HepG2 (cell line): ENCODE results near the gene PPP2R2C. TPM values are rescaled to one million over a fixed set of nuclear protein-coding genes. Genes with fewer than 3 reads are reported as not detected.

Source experiments
- ATAC-seq: fragments of 200-7000 bp; cut with Tn5 transposase; 3 replicates; pipeline ENCODE4 v1.9.1; 2020; ENCODE audit warnings: mild to moderate bottlenecking, moderate library complexity
- BruUV-seq: library from RNA; stranded (reverse); fragments of 400-500 nt; replicated peaks from 2 replicates; lab custom pipeline; 2021; lab: Mats Ljungman, UMichigan
- CTCF ChIA-PET: fragments of 300-600 bp; formaldehyde crosslinking; extraction: SDS; loops from one replicate; lab custom pipeline; 2021; ENCODE audit warnings: low total read pairs, inconsistent platforms, low intra/inter-chr PET ratio; lab: Yijun Ruan, JAX
- POLR2A ChIA-PET: fragments of 350-600 bp; sonication (Branson Sonifier 250); formaldehyde crosslinking; loops from one replicate; lab custom pipeline; 2020; ENCODE audit warnings: antibody characterized with exemption, inconsistent platforms; lab: Yijun Ruan, JAX
- DNase-seq: peaks from one replicate; pipeline ENCODE4 v3.0.0-alpha.2; 2015; ENCODE audit warnings: low spot score
- FAIRE-seq: peaks from 3 replicates; lab custom pipeline; 2011; peaks lifted over from hg19 to GRCh38; lab: Jason Lieb, UNC
- H2AFZ ChIP-seq: one replicate; pipeline ENCODE4 v1.6.1; 2011; ENCODE audit warnings: low read length, inconsistent platforms
- H3K27ac ChIP-seq: fragments of 300-600 bp; 3 replicates; pipeline ENCODE4 v1.8.0; 2011; ENCODE audit warnings: mixed run types, mild to moderate bottlenecking, mixed read lengths, low read length, inconsistent platforms; ENCODE audit not compliant: insufficient read depth; ENCODE audit errors: extremely low read length
- H3K27me3 ChIP-seq, 2 experiments: fragments of 200-600 bp in 1 of 2; 2 replicates in 1 of 2; 3 replicates in 1 of 2; pipeline versions ENCODE4 v1.6.0 to v1.8.0; 2011; ENCODE audit warnings: low read length in 2 of 2, mild to moderate bottlenecking in 2 of 2, moderate library complexity in 2 of 2, inconsistent platforms in 1 of 2; ENCODE audit not compliant: insufficient read depth in 2 of 2, control insufficient read depth in 1 of 2
- H3K36me3 ChIP-seq, 2 experiments: fragments of 200-600 bp in 1 of 2; replicated peaks in 1 of 2; 2 replicates in 1 of 2; 3 replicates in 1 of 2; pipeline versions ENCODE4 v1.5.1 to v1.8.0; 2011; ENCODE audit warnings: low read length in 2 of 2, inconsistent platforms in 1 of 2; ENCODE audit not compliant: insufficient read depth in 2 of 2, control insufficient read depth in 1 of 2
- H3K4me1 ChIP-seq: 2 replicates; pipeline ENCODE4 v1.5.1; 2012; ENCODE audit warnings: low read length, inconsistent platforms; ENCODE audit not compliant: insufficient read depth
- H3K4me2 ChIP-seq: 2 replicates; pipeline ENCODE4 v1.6.0; 2011; ENCODE audit warnings: low read depth, low read length, inconsistent platforms
- H3K4me3 ChIP-seq, 3 experiments: fragments of 200-600 bp in 1 of 3; sonication (generic), shearing (Covaris generic) in 1 of 3; replicated peaks in 1 of 3; 2 replicates each; pipeline ENCODE4 v1.5.1; 2011 to 2016; ENCODE audit warnings: low read length in 3 of 3, inconsistent platforms in 2 of 3, low read depth in 2 of 3, mild to moderate bottlenecking in 2 of 3, control low read depth in 1 of 3, mixed read lengths in 1 of 3; ENCODE audit not compliant: insufficient read depth in 1 of 3
- H3K79me2 ChIP-seq: one replicate; pipeline ENCODE4 v1.6.1; 2011; ENCODE audit warnings: low read length, inconsistent platforms; ENCODE audit not compliant: insufficient read depth
- H3K9ac ChIP-seq: 2 replicates; pipeline ENCODE4 v1.6.0; 2011; ENCODE audit warnings: mild to moderate bottlenecking, low read depth, low read length, inconsistent platforms; ENCODE audit not compliant: insufficient read depth
- H3K9me3 ChIP-seq: 2 replicates; pipeline ENCODE4 v1.5.1; 2012; ENCODE audit warnings: mild to moderate bottlenecking, low read length
- H4K20me1 ChIP-seq: 2 replicates; pipeline ENCODE4 v1.6.0; 2011; ENCODE audit warnings: inconsistent platforms, mild to moderate bottlenecking, low read length, moderate library complexity; ENCODE audit not compliant: insufficient read depth
- CC2D1A ChIP-seq: sonication (generic); formaldehyde crosslinking; IDR thresholded peaks from 2 replicates; pipeline ENCODE4 v1.8.1; 2023; ENCODE audit warnings: mild to moderate bottlenecking, missing genetic modification reagents
- NBN ChIP-seq: fragments of 450-650 bp; conservative IDR thresholded peaks from 2 replicates; pipeline ENCODE4 v1.6.1; 2017
- RFXAP ChIP-seq: sonication (generic); formaldehyde crosslinking; IDR thresholded peaks from 2 replicates; pipeline ENCODE4 v1.4.0; 2020; ENCODE audit warnings: missing genetic modification reagents, borderline replicate concordance
- SIX1 ChIP-seq: sonication (generic); formaldehyde crosslinking; IDR thresholded peaks from 2 replicates; pipeline ENCODE4 v1.4.0; 2020; ENCODE audit warnings: missing genetic modification reagents, borderline replicate concordance
- ZBTB34 ChIP-seq: sonication (generic); formaldehyde crosslinking; IDR thresholded peaks from 2 replicates; pipeline ENCODE4 v1.8.0; 2022; ENCODE audit warnings: mild to moderate bottlenecking, missing genetic modification reagents
- ZMYM4 ChIP-seq: sonication (generic); formaldehyde crosslinking; IDR thresholded peaks from 2 replicates; pipeline ENCODE4 v1.8.1; 2023; ENCODE audit warnings: mild to moderate bottlenecking, missing genetic modification reagents
- ZNF143 ChIP-seq: sonication (generic); formaldehyde crosslinking; IDR thresholded peaks from 2 replicates; pipeline ENCODE4 v1.4.0; 2020; ENCODE audit warnings: missing genetic modification reagents
- ZNF292 ChIP-seq: sonication (generic); formaldehyde crosslinking; IDR thresholded peaks from 2 replicates; pipeline ENCODE4 v1.8.1; 2022; ENCODE audit warnings: mild to moderate bottlenecking, low read depth, missing genetic modification reagents, borderline replicate concordance
- ZNF326 ChIP-seq: sonication (generic); formaldehyde crosslinking; IDR thresholded peaks from 2 replicates; pipeline ENCODE4 v1.4.0; 2020; ENCODE audit warnings: missing genetic modification reagents, borderline replicate concordance
- ZNF678 ChIP-seq: sonication (generic); formaldehyde crosslinking; IDR thresholded peaks from 2 replicates; pipeline ENCODE4 v1.4.0; 2020; ENCODE audit warnings: mild to moderate bottlenecking, missing genetic modification reagents
- ZNF768 ChIP-seq: sonication (generic); formaldehyde crosslinking; IDR thresholded peaks from 2 replicates; pipeline ENCODE4 v1.4.0; 2020; ENCODE audit warnings: missing genetic modification reagents
- WGBS: methylation state at CpG from one replicate; pipeline ENCODE4 v1.1.6; 2017; ENCODE audit warnings: low lambda C conversion rate; 5-methylcytosine and 5-hydroxymethylcytosine counted together
- in situ Hi-C: cut with HindIII; loops from 2 replicates; pipeline ENCODE4 v1.10.0; 2017; ENCODE audit warnings: low pct_unique_long_range_greater_than_20kb; ENCODE audit not compliant: extremely low pct_ligation_motif_present
- intact Hi-C: fragments of 100-400 bp; cut with micrococcal nuclease; formaldehyde crosslinking; loops from one replicate; pipeline ENCODE4 v1.10.0; 2022; ENCODE audit not compliant: unreplicated experiment
- polyA plus RNA-seq, 8 experiments: library from polyadenylated mRNA; depleted of rRNA in 3 of 8; stranded (reverse) in 7 of 8; unstranded in 1 of 8; fragments of >200 nt; fragmentation: Illumina TruSeq in 4 of 8; extraction: Trizol in 4 of 8; gene quantifications; 2 replicates each; pipeline versions ENCODE4 v1.2.1 to v1.2.3, GENCODE V29; 2011 to 2016; ENCODE audit warnings: low read depth in 4 of 8, missing spikeins in 1 of 8, mixed read lengths in 1 of 8; ENCODE audit not compliant: insufficient read depth in 1 of 8
- total RNA-seq, 5 experiments: library from RNA; depleted of rRNA; stranded (reverse); fragments of >200 nt; fragmentation: Illumina TruSeq; extraction: Trizol; gene quantifications; 2 replicates each; pipeline ENCODE4 v1.2.3, GENCODE V29; 2016; ENCODE audit warnings: low read depth in 1 of 5

PPP2R2C gene
- total and polyA plus RNA-seq, 2 of the 13 experiments (the other 11 are each of a cell fraction or from before 2014, with no cell fraction given), result 0.60 to 8.6 TPM

- no peaks in the 10 kb centered on the region for H3K36me3 ChIP-seq
- H3K27ac ChIP-seq, result no peak overlapping the region
- no peak for FAIRE-seq
- ChIA-PET CTCF (no interaction called here), POLR2A (no interaction called here)
- H3K4me3 ChIP-seq, result no peak overlapping the region
- intact Hi-C loops, result no loop called here
- H3K9me3 ChIP-seq, result no peaks in the 10 kb centered on the region
- peaks cover 2 to 72% of the 10 kb centered on the region in 2 experiments; a peak in 4 of 5 replicates for H3K27me3 ChIP-seq
- H3K79me2 ChIP-seq, result no peaks in the 10 kb centered on the region
- WGBS, result 11% methylated on average over 9 of the region's 9 CpGs
- no peak for DNase-seq
- TF ChIP-seq CC2D1A (CRISPR knock-in tag) (no peak), ZNF326 (CRISPR knock-in tag) (no peak), SIX1 (CRISPR knock-in tag) (no peak), ZNF768 (CRISPR knock-in tag) (peak; percentile 64; the same call in 1 of the 2 replicates)
- in situ Hi-C loops, result no loop called here
- H3K4me2 ChIP-seq, result no peak overlapping the region
- no peak overlapping the region for H3K9ac ChIP-seq
- no peaks in the 10 kb centered on the region for H4K20me1 ChIP-seq
- peaks cover 4% of the 10 kb centered on the region for H3K4me1 ChIP-seq
- no TSS peak for BruUV-seq
- H2AFZ ChIP-seq, result no peak overlapping the region
- ATAC-seq, result no peak
Observed at GRCh38 chr4:6388713-6389112, 83.7 kb downstream of the PPP2R2C start.

GRCh38 chr4:6387946-6388345 lies 84.5 kb downstream of the PPP2R2C start:
- no peak for FAIRE-seq
- no peaks in the 10 kb centered on the region for H3K9me3 ChIP-seq
- no peaks in the 10 kb centered on the region for H3K79me2 ChIP-seq
- no peak overlapping the region for H2AFZ ChIP-seq
- 13% methylated on average over 3 of the region's 5 CpGs for WGBS
- TF ChIP-seq ZMYM4 (CRISPR knock-in tag) (no peak), ZNF292 (CRISPR knock-in tag) (no peak), ZNF678 (CRISPR knock-in tag) (no peak), RFXAP (CRISPR knock-in tag) (no peak), ZNF143 (CRISPR knock-in tag) (no peak), NBN (no peak), ZBTB34 (CRISPR knock-in tag) (no peak)
- in situ Hi-C loops, result no loop called here
- DNase-seq, result no peak
- H3K9ac ChIP-seq, result no peak overlapping the region
- intact Hi-C loops, result no loop called here
- no peak overlapping the region for H3K4me3 ChIP-seq
- no peak for ATAC-seq
- CTCF ChIA-PET, result no interaction called here
- no peak overlapping the region for H3K27ac ChIP-seq
- no peaks in the 10 kb centered on the region for H3K36me3 ChIP-seq
- no peak overlapping the region for H3K4me2 ChIP-seq
- H3K27me3 ChIP-seq, result peaks cover 4 to 74% of the 10 kb centered on the region in 2 experiments; a peak in 4 of 5 replicates
- H3K4me1 ChIP-seq, result no peaks in the 10 kb centered on the region
- H4K20me1 ChIP-seq, result no peaks in the 10 kb centered on the region
- POLR2A ChIA-PET, result no interaction called here
- no TSS peak for BruUV-seq
